Neuron (in vitro differentiated cells): Measurements from ENCODE around the gene SLC4A4.
"Not testable (repeated sequence)": the region's sequence is repeated elsewhere in the genome, so short reads cannot be mapped to it uniquely, and the experiment has no call there.

ENCODE experiments used
- H2AFZ ChIP-seq: one replicate; pipeline ENCODE4 v1.6.1; 2013; ENCODE audit warnings: low read depth, mild to moderate bottlenecking, inconsistent platforms, low read length, moderate library complexity
- H3K27me3 ChIP-seq: one replicate; pipeline ENCODE4 v1.6.1; 2013; ENCODE audit warnings: low read length; ENCODE audit not compliant: insufficient read depth
- H3K36me3 ChIP-seq: one replicate; pipeline ENCODE4 v1.6.1; 2013; ENCODE audit warnings: low read length; ENCODE audit not compliant: insufficient read depth
- H3K4me1 ChIP-seq: one replicate; pipeline ENCODE4 v1.6.1; 2013; ENCODE audit warnings: low read length; ENCODE audit not compliant: insufficient read depth
- H3K4me3 ChIP-seq: 2 replicates; pipeline ENCODE4 v1.5.1; 2013; ENCODE audit warnings: mild to moderate bottlenecking, low read length, moderate library complexity
- H3K9me3 ChIP-seq: one replicate; pipeline ENCODE4 v1.6.1; 2013; ENCODE audit warnings: low read length

SLC4A4 gene

GRCh38 chr4:71402616-71403015, 63.8 kb downstream of the SLC4A4 start:
- Histone ChIP-seq H3K4me1 (peaks cover 10% of the 10 kb centered on the region), H3K27me3 (no peaks in the 10 kb centered on the region), H3K9me3 (no peaks in the 10 kb centered on the region), H2AFZ (no peak overlapping the region), H3K4me3 (no peak overlapping the region), H3K36me3 (no peaks in the 10 kb centered on the region)

- Histone ChIP-seq H3K9me3 (no peaks in the 10 kb centered on the region), H3K4me1 (peaks cover 10% of the 10 kb centered on the region), H3K36me3 (no peaks in the 10 kb centered on the region), H3K4me3 (no peak overlapping the region), H3K27me3 (no peaks in the 10 kb centered on the region), H2AFZ (no peak overlapping the region)
These were observed 65.2 kb downstream of the SLC4A4 start for GRCh38 chr4:71404049-71404448.

GRCh38 chr4:71405791-71406190, 67.0 kb downstream of the SLC4A4 start:
- Histone ChIP-seq H3K4me3 (no peak overlapping the region), H2AFZ (no peak overlapping the region), H3K4me1 (peaks cover 10% of the 10 kb centered on the region), H3K9me3 (no peaks in the 10 kb centered on the region), H3K36me3 (no peaks in the 10 kb centered on the region), H3K27me3 (no peaks in the 10 kb centered on the region)

GRCh38 chr4:71406459-71406963, 67.7 kb downstream of the SLC4A4 start:
- Histone ChIP-seq H3K4me1 (peaks cover 10% of the 10 kb centered on the region), H3K4me3 (no peak overlapping the region), H3K9me3 (no peaks in the 10 kb centered on the region), H3K36me3 (no peaks in the 10 kb centered on the region), H3K27me3 (no peaks in the 10 kb centered on the region), H2AFZ (no peak overlapping the region)

- not testable (repeated sequence) for H3K36me3 ChIP-seq, H3K9me3 ChIP-seq
These were observed 70.1 kb downstream of the SLC4A4 start for GRCh38 chr4:71408961-71409360.

GRCh38 chr4:71411981-71412380, 73.2 kb downstream of the SLC4A4 start:
- Histone ChIP-seq H3K4me1 (no peaks in the 10 kb centered on the region), H3K27me3 (no peaks in the 10 kb centered on the region), H3K4me3 (no peak overlapping the region), H2AFZ (no peak overlapping the region), H3K36me3 (no peaks in the 10 kb centered on the region), H3K9me3 (no peaks in the 10 kb centered on the region)

More at GRCh38 chr4:71408961-71409360, 70.1 kb downstream of the SLC4A4 start:
- not testable (repeated sequence) for H2AFZ ChIP-seq, H3K27me3 ChIP-seq, H3K4me3 ChIP-seq
- H3K4me1 ChIP-seq, result peaks cover 10% of the 10 kb centered on the region

GRCh38 chr4:71415491-71415890, 76.7 kb downstream of the SLC4A4 start:
- Histone ChIP-seq H3K36me3 (no peaks in the 10 kb centered on the region), H3K4me1 (no peaks in the 10 kb centered on the region), H2AFZ (no peak overlapping the region), H3K4me3 (no peak overlapping the region), H3K27me3 (no peaks in the 10 kb centered on the region), H3K9me3 (no peaks in the 10 kb centered on the region)

GRCh38 chr4:71417150-71417549, 78.3 kb downstream of the SLC4A4 start:
- H3K4me3 ChIP-seq, result no peak overlapping the region
- no peak overlapping the region for H2AFZ ChIP-seq
- no peaks in the 10 kb centered on the region for H3K4me1 ChIP-seq
- no peaks in the 10 kb centered on the region for H3K27me3 ChIP-seq
- no peaks in the 10 kb centered on the region for H3K9me3 ChIP-seq
- H3K36me3 ChIP-seq, result no peaks in the 10 kb centered on the region

- Histone ChIP-seq H3K9me3 (no peaks in the 10 kb centered on the region), H3K36me3 (no peaks in the 10 kb centered on the region), H2AFZ (no peak overlapping the region), H3K27me3 (no peaks in the 10 kb centered on the region), H3K4me1 (no peaks in the 10 kb centered on the region), H3K4me3 (no peak overlapping the region)
These were observed 87.7 kb downstream of the SLC4A4 start for GRCh38 chr4:71426381-71427042.

GRCh38 chr4:71429106-71429505, 90.3 kb downstream of the SLC4A4 start:
- H3K27me3 ChIP-seq, result no peaks in the 10 kb centered on the region
- no peaks in the 10 kb centered on the region for H3K36me3 ChIP-seq
- H3K4me3 ChIP-seq, result no peak overlapping the region
- no peaks in the 10 kb centered on the region for H3K9me3 ChIP-seq
- no peak overlapping the region for H2AFZ ChIP-seq
- no peaks in the 10 kb centered on the region for H3K4me1 ChIP-seq

- H3K9me3 ChIP-seq, result no peaks in the 10 kb centered on the region
- H2AFZ ChIP-seq, result no peak overlapping the region
- H3K36me3 ChIP-seq, result no peaks in the 10 kb centered on the region
- H3K4me3 ChIP-seq, result no peak overlapping the region
- H3K27me3 ChIP-seq, result no peaks in the 10 kb centered on the region
- no peaks in the 10 kb centered on the region for H3K4me1 ChIP-seq
These were observed 91.1 kb downstream of the SLC4A4 start for GRCh38 chr4:71429962-71430361.

- Histone ChIP-seq H2AFZ (no peak overlapping the region), H3K4me3 (no peak overlapping the region), H3K9me3 (no peaks in the 10 kb centered on the region), H3K27me3 (no peaks in the 10 kb centered on the region), H3K36me3 (no peaks in the 10 kb centered on the region), H3K4me1 (no peaks in the 10 kb centered on the region)
These were observed 91.8 kb downstream of the SLC4A4 start for GRCh38 chr4:71430609-71431008.

GRCh38 chr4:71440612-71441011, 101.8 kb downstream of the SLC4A4 start:
- Histone ChIP-seq H3K36me3 (no peaks in the 10 kb centered on the region), H3K9me3 (no peaks in the 10 kb centered on the region), H3K4me3 (no peak overlapping the region), H3K4me1 (peaks cover 4% of the 10 kb centered on the region), H2AFZ (no peak overlapping the region), H3K27me3 (no peaks in the 10 kb centered on the region)
